ENCODE measurements around the gene CCNQ. TPM values are rescaled to one million over a fixed set of nuclear protein-coding genes. Genes with fewer than 3 reads are reported as not detected.

Gene CCNQ
- total and polyA plus RNA-seq, 2 donors from 2014 or later: 14.6 to 35.4 TPM

- no peaks in the 10 kb centered on the region for H3K9me3 ChIP-seq (ENCODE audit: control insufficient read depth in 2 of 3, insufficient read depth in 1 of 3, low read length in 3 of 3)
- H3K27ac ChIP-seq (ENCODE audit: low read depth in 2 of 2, low read length in 2 of 2): no peak overlapping the region
- TF ChIP-seq CTCF (IDR thresholded peaks at IDR 0.05; ENCODE audit: borderline replicate concordance, extremely low read depth, insufficient read depth): no peak
- H3K9ac ChIP-seq (ENCODE audit: low read length in 3 of 3): no peak overlapping the region
- no peaks in the 10 kb centered on the region for H3K36me3 ChIP-seq (ENCODE audit: control insufficient read depth in 2 of 3, insufficient read depth in 3 of 3, low read length in 3 of 3)
- FAIRE-seq: no peak
- no peak overlapping the region for H3K4me3 ChIP-seq (ENCODE audit: low read length in 3 of 3)
- no peaks in the 10 kb centered on the region for H3K27me3 ChIP-seq (ENCODE audit: control insufficient read depth, insufficient read depth, low read length)
- H3K4me1 ChIP-seq (ENCODE audit: control insufficient read depth in 2 of 3, insufficient read depth in 2 of 3, low read depth in 1 of 3, low read length in 3 of 3): no peaks in the 10 kb centered on the region
- intact Hi-C loops (cut with DNase I): no loop called here
- DNase-seq: no peak
Measured at GRCh38 chrX:153568451-153569011, 30.4 kb downstream of the CCNQ start.

GRCh38 chrX:153565996-153566580 lies 32.9 kb downstream of the CCNQ start:
- H3K4me1 ChIP-seq (ENCODE audit: control insufficient read depth in 2 of 3, insufficient read depth in 2 of 3, low read depth in 1 of 3, low read length in 3 of 3): no peaks in the 10 kb centered on the region
- no peaks in the 10 kb centered on the region for H3K9me3 ChIP-seq (ENCODE audit: control insufficient read depth in 2 of 3, insufficient read depth in 1 of 3, low read length in 3 of 3)
- intact Hi-C loops (cut with DNase I): no loop called here
- FAIRE-seq: no peak
- H3K36me3 ChIP-seq (ENCODE audit: control insufficient read depth in 2 of 3, insufficient read depth in 3 of 3, low read length in 3 of 3): no peaks in the 10 kb centered on the region
- H3K4me3 ChIP-seq (ENCODE audit: low read length in 3 of 3): no peak overlapping the region
- no peaks in the 10 kb centered on the region for H3K27me3 ChIP-seq (ENCODE audit: control insufficient read depth, insufficient read depth, low read length)
- H3K9ac ChIP-seq (ENCODE audit: low read length in 3 of 3): no peak overlapping the region
- no peak for DNase-seq
- TF ChIP-seq CTCF (IDR thresholded peaks at IDR 0.05; ENCODE audit: borderline replicate concordance, extremely low read depth, insufficient read depth): no peak
- H3K27ac ChIP-seq (ENCODE audit: low read depth in 2 of 2, low read length in 2 of 2): no peak overlapping the region

- H3K27me3 ChIP-seq (ENCODE audit: control insufficient read depth, insufficient read depth, low read length): no peaks in the 10 kb centered on the region
- no peak for DNase-seq
- TF ChIP-seq CTCF (IDR thresholded peaks at IDR 0.05; ENCODE audit: borderline replicate concordance, extremely low read depth, insufficient read depth): no peak
Measured at GRCh38 chrX:153564047-153564606, 34.8 kb downstream of the CCNQ start.

More at GRCh38 chrX:153564047-153564606, 34.8 kb downstream of the CCNQ start:
- FAIRE-seq: no peak
- Histone ChIP-seq H3K9me3 (ENCODE audit: control insufficient read depth in 2 of 3, insufficient read depth in 1 of 3, low read length in 3 of 3) (no peaks in the 10 kb centered on the region), H3K36me3 (ENCODE audit: control insufficient read depth in 2 of 3, insufficient read depth in 3 of 3, low read length in 3 of 3) (no peaks in the 10 kb centered on the region), H3K4me3 (ENCODE audit: low read length in 3 of 3) (no peak overlapping the region), H3K9ac (ENCODE audit: low read length in 3 of 3) (no peak overlapping the region), H3K4me1 (ENCODE audit: control insufficient read depth in 2 of 3, insufficient read depth in 2 of 3, low read depth in 1 of 3, low read length in 3 of 3) (no peaks in the 10 kb centered on the region), H3K27ac (ENCODE audit: low read depth in 2 of 2, low read length in 2 of 2) (no peak overlapping the region)
- intact Hi-C loops (cut with DNase I): no loop called here
